GM12874 (cell line): Measurements from ENCODE around the gene SIN3A.

Experiments used
- TF ChIP-seq, protein P1 (sequence below): IDR thresholded peaks from 2 replicates; pipeline ENCODE4 v1.5.1; 2011; ENCODE audit warnings: low read depth, mild to moderate bottlenecking, control low read depth, low read length, moderate library complexity; ENCODE audit not compliant: insufficient read depth

Gene SIN3A

DNA sequence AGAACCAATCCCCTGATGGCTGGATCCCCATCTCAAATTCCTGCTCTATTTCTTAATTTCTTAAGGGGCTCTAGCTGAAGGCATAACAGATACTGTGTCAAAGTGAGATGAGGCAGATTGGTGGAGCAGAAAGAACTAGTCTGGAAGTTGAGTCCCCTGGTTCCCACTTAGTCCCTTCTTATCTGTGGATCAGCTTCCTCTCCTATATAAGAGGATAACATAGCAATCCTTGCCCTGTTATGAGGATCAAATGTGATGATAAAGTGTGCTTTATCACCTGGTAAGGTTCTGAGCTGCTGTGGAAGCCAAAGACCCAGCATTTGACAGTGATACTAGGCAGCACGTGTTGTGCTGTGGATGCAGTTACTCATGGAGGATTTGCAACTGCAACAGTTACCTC is 8.1 kb upstream of the SIN3A start:
- TF ChIP-seq, protein P1, sequence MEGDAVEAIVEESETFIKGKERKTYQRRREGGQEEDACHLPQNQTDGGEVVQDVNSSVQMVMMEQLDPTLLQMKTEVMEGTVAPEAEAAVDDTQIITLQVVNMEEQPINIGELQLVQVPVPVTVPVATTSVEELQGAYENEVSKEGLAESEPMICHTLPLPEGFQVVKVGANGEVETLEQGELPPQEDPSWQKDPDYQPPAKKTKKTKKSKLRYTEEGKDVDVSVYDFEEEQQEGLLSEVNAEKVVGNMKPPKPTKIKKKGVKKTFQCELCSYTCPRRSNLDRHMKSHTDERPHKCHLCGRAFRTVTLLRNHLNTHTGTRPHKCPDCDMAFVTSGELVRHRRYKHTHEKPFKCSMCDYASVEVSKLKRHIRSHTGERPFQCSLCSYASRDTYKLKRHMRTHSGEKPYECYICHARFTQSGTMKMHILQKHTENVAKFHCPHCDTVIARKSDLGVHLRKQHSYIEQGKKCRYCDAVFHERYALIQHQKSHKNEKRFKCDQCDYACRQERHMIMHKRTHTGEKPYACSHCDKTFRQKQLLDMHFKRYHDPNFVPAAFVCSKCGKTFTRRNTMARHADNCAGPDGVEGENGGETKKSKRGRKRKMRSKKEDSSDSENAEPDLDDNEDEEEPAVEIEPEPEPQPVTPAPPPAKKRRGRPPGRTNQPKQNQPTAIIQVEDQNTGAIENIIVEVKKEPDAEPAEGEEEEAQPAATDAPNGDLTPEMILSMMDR, result no peak

DNA sequence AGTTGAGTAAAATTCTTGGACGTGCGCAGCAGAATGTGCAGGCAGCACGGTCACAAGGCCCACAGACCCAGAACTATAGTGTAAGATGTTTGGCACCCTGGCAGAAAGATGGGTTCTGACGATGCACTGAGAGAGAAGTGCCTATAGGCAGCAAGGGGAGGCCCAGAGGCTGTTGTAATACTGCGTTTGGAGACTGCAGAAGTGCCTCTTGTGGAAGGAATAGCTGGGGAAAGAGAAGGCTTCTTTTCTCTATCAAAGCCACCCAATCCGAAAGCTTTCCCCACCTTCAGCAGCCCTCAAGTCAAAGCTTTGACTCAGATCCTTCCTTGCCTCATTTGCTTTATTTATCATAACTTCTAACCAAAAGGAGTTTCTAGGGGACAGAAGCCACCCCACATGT is 5.2 kb upstream of the SIN3A start:
- TF ChIP-seq, protein P1, result no peak

DNA sequence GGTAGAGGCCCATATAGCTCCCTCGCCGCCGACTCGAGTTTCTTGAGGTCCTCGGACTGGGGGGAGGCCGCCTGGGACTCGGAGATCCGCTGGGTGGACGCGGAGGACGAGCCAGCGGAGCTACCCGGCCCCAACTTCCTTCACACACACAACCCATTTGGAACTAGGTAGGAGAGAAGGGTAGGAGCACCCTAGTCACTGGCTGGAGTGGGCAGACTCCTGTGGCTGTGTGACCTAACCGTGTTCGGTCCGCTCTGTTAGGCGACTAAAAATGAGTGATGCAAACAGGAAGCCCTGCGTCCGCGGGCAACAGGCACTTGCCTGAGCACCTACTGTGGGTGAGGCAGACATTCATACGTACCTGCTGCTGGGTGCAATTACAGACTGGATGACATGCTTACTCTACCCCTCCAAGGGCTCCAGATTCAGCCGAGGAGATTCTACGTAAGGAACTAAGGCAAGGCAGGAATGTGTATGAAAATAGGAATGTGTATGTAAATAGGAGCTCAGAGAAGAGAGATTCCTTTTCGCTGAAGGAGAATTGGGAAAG is 4.6 kb upstream of the SIN3A start:
- TF ChIP-seq, protein P1, result no peak

DNA sequence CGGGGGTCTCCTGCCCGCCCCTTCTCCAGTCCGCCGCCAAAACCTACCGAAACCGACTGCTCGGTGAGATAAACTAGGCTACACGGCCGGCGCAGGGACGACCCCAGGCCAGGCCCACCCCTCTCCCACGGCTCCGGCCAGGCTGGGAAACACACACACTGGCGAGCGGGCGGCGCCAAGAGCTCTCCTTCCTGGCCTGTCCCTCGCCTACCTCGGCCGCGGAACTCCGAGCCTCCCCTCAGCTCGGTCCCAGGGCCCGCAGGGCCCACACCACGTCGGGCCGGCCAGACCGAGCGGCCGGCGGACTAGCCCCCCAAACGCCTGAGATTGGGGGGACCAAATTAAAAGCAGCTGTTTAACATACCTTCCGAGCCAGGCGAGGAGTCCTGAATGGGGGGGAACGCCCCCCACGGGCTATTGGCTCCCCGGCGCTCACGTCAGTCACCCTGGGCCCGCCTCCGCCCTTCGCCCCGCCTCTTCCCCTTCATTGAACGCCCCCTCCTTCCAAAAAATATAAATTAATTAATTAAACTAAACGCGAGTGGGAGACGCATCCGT is 4.0 kb upstream of the SIN3A start:
- TF ChIP-seq, protein P1, result no peak

DNA sequence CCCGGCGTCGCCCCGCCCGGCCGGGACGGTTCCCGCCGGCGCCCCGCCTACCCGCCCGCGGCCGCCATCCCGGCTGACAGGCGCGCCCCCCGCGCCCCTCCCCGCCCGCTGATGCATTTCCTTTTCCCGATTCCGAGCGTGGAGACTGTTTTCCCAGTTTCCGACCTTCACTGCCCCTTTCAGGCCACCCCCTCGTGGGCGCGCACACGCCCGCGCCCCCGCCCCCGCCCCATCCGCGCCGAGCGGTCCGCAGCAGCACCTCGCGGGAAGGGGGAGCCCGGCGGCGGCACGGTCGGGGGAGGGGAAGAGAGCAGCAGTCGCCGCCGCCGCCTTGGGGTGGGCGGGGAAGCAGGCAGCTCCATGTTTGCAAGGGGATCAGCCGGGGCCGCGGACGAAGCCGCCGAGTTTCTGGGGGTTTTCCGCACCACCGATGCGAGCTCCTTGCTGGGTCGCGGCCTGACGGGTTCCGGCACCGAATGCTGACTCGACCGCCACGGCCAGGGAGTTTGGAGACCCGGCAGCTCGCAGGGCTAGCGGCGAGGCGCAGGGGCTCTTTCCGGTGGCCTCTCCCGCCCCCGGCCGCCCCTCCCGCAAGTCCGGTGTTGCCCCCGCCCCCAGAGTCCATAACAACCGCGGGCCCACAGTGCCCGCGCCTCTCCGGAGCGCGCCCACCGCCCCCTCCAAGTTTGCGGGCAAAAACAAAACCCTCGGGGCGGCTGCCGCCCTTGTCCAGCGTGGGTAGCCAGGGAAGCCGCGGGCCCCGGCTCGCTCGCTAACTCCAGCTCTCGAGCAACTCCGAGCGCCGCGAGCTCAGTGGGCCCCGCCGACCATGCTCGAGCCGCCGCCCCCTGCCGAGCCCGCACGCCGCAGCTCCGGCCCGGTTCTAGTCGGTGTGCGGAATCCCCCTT is 3.2 kb upstream of the SIN3A start:
- TF ChIP-seq, protein P1, result no peak

GRCh38 chr15:75453703-75454470 is 2.4 kb upstream of the SIN3A start:
- TF ChIP-seq, protein P1, result no peak

DNA sequence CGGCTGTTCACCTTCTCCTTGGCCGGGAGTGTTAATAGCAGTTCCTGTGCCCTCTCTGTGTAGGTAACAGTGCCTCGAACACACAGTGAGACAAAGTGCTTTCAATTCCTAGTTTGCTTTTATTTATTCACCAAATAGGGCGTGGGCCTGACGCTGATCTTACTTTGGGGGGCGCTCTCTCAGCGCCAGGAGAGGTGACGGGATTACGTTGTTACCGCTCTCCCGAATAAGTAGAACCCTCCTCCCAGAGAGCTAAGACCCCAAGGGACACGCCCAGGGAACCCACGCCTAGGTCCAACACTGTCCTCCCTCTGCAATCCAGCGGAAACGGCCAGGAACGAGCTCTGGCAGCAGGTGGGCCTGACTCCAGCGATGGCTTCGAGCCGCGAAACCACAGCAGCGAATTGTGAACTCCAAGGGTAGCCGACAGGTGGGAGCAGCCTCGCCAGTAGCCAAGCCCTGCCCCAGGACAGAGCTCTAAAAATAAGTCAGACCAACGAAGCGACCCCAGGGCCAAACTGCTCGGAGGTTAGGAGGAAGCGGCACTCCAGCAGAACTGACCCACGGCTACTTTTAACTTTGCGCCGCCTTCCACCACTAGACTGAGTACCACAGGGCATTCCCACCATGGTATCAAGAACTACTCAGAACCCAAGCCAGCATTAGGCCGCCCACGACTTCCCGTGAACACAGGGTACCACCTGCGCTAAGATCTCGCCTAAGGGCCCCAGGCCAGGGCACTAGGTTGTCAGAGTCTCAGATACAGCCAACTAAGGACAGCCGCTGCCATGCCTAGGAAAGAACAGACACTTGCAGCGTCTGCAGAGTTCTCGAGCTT is 1.6 kb upstream of the SIN3A start:
- TF ChIP-seq, protein P1, result peak; percentile 38
